Superior temporal gyrus (tissue), 1 donor: ENCODE measurements around the gene RAI14.

Source experiments
- DNase-seq: peaks from one replicate; pipeline ENCODE4 v3.0.0-alpha.2; 2016; ENCODE audit errors: extremely low spot score

RAI14 gene

DNA sequence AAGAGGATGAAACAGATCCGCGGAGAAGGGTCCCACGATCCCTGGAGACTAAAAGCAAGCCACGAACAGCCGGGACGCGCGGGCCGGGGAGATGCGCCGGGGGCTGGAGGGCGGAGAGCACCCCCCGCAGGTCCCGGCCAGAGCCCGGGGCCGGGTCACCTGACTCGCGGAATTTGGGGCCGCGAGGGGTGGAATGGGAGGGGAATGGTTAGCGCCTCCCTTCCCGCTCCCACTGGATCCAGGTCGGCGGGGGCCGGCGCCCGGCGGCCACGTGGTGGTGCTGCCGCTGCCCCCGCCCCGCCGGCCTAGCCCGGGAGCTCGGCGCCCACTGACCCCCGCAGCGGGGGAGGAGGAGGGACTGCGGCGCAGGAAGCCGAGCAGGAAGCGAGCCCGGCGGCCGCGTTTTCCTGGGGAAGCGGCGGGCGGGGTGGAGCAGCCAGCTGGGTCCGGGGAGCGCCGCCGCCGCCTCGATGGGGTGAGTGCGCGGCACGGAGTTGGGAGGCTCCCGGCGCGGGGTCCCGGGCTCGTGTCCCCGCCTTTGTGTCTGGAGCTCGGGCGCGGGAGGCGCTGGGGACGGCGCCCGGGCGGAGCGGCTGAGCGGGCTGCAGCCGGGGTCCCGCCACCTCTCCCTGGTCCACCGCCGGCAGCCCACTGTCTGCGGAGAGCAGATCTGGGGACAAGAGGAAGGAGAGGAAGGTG lies at the start of gene RAI14:
RAI14 (plus strand) TSS at position 328 of the 699 bp plus-strand sequence. CDS start 30,592 bp downstream, outside the sequence.
- peak; percentile 55 for DNase-seq

DNA sequence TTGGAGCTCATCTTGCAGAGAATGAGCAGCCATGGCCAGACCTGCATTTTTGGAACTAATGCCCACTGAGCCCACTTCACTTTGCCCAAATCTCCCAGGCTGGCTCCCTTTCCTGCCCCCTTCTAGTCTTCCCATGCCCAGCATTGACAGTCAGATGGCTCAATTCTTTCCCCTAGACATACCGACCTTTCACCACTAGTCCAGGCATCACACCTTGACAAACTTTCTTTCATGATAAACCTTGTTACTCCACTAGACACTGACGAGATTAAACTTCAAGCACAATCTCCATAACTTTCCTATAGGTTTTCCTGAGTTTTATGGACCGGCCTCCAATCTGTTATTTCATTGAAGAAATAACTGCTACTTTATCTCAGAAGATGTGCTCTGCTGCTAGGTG lies 47.8 kb upstream of the RAI14 start:
- no peak for DNase-seq

DNA sequence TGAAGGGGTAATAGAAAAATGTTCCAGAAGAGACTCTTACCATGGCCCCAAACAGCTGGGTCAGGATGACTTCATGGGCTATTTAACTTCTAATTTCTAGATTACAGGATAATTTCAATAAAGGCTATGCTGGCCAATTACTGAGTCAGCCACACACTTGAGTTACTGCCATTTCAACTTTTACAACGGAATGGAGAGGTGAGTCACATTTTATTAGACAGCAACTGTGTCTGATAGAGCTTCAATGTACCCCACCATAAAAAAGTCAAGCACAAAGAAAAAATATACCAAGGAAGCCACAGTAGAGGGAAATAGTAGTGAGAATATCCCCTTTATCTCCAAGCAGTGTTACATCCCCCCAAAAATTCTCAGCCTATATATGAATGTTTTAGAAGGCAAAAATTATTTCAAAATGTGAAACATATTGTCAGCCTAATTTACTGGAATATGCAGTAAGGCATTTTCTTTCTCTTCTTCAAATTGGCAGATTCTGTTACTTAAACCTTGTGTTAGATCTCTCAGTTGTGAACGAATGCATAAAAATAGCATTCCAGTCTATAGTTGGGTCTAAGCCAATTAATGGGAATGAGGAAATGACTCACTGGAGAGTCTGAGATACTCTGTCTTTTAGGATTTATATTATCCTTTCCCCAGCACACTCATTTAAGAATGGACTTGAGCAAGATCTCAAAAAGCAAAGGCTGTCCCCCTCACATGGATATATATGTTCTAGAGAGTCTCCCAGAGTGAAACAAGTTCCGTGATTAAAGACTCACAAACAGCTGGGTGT lies 47.1 kb upstream of the RAI14 start:
- DNase-seq, result no peak

DNA sequence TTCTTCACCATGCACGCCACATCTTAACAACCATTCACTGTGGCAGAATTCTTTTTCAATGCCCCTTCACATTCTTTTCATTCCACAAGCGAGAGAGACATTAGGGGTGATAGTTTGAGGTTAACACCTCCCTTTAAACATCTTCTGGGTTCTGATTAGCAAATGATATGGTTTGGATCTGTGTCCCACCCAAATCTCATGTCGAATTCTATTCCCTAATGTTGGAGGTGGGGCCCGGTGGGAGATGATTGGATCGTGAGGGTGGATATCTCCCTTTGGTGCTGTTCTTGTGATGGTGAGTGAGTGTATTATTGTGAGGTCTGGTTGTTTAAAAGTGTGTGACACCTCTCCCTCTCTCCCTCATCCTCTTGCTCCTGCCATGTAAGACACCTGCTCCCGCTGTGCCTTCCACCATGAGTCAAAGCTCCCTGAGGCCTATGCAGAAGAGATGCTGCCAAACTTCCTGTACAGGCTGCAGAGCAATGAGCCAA lies 46.1 kb upstream of the RAI14 start:
- DNase-seq, result no peak

DNA sequence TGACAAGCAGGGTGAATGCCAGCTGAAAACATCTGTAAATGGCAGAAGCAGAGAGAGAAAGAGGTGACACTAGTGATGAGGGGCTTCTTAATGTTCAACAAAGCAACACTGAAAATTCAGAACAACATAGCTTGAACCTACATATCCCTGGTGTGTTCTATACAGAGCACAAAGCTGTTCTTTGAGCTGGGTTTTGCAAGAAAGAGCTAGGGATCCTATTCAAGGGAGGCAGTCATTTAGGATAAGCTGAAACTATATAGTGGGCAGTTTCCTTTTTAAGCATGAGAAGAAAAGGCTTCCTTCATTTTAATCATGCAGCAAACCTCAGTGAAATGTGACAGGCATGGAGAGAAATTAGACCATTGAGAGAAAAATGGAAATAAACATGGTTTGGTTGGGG lies 45.6 kb upstream of the RAI14 start:
- no peak for DNase-seq

DNA sequence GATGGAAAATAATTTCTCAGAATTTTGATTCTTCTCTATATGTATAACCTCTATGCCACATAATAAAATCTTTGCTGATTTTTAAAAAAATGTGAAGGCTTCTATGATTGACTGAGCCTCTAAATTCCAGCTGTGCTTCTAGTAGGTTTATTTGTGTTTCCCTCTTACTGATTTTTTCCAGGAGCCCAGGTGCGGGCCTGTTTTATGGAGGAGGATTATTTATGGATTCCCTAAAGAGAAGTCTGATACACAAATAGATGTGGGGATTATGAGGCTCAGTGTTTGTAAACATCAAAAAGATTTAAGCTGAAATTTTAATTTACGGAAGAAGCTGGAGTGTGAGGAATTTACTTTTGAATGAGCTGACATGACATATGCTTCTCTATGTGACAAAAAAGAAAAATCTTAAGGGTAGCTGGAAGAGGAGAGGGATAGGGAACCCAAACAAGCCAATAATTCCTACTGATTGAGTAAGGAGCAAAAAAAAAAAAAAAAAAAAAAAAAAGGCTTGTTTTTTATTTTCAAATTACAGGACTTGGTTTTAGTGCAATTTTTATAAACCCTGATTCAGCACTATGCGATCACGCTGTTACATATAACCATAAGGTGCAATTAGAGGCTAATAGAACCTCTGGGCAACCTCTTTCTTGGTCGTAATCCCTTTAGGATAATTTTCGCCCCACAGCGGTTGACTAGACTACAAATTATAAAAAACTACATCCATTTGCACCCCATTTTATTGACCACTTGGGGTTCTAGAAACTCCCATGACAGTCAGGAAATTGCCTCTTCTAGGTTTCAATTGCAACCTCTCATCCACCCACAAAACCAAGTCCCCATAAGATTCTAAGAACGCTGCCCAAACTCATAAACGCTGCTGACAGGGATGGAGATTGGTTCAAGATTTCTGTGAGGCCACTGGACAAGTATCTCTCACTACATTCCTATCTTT lies 44.4 kb upstream of the RAI14 start:
- DNase-seq, result no peak

DNA sequence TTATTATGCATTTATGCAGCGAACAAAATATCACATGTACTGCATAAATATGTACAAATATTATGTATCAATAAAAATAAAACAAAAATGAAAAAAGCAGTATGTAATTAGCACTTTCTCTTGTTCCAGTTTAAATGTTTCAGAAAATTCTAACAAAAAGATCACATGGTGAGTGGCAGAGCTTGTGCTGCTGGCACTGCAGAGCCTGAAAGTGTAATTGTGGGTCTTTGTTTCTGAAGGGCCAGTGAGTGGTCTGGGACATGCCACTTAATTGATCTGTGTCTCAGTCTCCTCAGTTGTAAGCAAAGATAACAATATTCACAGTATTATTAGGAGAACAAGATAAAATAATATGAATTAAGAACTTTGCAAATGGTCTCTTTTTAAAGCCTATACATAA lies 39.5 kb upstream of the RAI14 start:
- DNase-seq, result no peak

DNA sequence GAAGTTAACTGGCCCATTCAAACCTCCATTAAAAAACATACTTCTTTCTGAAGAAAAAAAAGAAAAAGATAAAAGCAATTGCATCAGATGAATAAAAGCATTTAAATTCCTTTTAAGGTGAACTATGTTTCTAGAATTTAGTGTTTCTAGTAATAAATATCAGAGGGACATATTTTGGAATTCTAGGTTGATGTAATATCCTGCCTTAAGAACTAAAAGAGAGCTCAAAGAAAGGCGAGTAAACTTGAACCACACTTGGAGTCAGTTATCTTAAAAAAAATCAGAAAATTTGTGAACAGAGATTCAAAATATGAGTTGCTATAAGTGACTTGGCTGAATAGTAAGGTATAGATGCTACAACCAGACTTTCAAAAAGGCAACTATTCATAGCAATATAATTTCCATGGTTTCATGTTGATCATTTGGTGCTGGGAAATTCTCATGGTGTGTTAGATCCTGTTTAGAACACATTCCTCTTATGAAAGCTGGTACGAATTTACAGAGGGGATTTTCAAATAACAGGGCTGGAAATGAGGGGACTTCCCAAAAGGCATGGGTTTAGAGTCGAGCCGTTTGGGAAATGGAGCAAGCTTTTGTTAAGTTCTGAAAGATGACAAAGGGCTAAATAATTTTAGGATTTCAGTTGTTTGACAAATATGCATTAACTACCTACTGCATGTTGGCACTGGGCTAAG lies 37.6 kb upstream of the RAI14 start:
- DNase-seq, result no peak

DNA sequence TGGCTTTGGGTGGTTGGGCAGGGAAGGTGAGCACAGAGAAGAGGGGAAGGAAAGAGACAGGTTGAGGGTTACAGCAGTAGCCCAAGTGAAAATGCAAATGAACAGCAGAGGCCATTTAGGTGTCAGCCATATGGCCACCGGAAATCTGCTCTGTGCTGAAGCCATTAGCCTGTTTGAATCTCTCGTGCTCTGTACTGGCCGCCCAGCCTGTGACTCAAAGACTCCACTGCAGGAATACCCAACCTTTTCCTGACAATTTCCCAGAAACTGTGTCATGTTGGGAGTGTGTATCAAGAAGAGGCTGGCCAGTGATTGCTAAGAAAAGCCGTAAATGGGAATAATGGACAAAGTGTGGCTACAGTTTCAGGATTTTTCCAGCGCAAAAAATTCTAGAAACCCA lies 35.9 kb upstream of the RAI14 start:
- no peak for DNase-seq

DNA sequence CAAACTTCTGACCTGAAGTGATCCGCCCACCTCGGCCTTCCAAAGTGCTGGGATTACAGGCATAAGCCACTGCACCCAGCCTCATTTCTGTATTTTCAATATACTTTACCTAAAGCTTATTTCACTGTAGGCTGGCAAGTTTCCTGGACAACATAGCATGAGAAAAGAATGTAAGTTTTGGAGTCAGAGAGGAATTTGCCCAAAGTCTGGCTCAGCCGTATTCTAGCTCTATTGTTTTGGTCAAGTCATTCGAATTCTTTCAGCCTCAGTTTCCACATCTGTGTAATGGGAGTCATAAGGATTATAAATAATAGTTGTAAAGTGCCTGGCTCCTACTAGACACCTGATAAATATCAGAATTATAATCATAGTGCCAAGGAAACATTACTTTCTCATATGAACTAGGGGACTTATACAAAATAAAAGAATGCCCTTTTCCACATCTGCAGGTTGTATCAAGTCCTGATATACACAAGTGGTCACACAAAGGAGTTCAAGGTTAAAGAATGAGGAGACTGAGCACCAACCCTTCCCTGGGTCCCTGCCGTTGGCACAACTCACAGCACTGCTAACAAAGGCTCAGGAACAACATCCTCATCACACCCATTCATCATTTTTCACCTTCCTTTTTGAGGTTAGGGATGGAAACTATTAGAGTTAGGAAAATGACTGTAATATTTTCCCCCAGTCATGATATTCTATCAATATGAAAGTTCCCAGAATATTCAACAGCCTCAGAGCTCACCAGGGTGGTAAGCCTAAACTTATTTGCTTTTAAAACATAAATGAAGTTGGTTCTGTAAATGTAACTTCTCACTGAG lies 34.6 kb upstream of the RAI14 start:
- no peak for DNase-seq

DNA sequence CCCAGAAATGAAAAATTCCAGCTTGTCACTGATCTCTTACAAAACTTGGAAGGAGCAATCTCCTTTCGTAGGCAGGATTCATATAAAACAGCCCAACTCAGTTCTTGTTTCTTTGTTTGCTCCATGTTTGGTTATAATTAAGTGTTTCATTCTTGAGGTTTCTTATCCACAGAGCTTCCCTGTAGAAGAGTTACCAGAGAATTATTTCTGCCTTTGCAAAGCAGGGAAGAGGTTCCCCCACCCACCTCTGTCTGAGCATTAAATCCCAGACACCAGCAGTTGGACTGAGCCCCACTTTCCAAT lies 34.1 kb upstream of the RAI14 start:
- DNase-seq, result no peak

DNA sequence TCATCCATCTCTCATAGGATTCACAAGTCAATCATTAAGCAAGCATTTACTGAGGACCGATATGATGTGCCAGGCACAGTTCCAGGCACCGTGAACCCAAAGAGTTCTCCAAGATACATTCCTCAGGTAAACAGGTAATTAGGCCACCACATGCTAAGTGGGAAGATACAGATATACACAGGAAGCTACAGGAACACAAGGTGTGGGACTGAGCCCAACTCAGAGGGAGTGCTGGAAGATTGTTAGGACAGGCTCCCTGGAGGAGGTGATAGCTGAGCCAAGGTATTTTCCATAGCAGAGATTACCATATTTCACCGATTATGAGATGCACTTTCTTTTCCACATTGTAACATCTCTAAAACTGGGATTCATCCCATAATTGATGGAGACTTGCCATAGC lies 31.4 kb upstream of the RAI14 start:
- DNase-seq, result no peak

DNA sequence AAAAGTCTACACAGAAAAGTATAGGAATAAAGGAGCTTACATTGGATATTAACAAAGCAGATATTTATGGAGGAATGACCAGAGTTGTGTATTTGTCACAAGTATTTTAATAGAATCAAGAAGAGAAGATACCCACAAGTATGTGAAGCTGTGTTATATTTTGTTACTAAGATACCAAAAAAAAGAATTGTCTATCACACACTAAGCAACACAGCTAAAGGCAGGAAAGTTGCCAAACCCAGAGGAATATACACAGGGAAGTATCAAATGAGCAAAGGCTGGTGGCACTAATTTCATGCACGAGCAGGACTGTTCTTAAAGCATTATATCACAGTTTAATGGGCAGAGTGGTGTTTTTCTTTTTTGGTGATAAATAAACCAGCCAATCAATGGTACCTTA lies 30.9 kb upstream of the RAI14 start:
- no peak for DNase-seq

DNA sequence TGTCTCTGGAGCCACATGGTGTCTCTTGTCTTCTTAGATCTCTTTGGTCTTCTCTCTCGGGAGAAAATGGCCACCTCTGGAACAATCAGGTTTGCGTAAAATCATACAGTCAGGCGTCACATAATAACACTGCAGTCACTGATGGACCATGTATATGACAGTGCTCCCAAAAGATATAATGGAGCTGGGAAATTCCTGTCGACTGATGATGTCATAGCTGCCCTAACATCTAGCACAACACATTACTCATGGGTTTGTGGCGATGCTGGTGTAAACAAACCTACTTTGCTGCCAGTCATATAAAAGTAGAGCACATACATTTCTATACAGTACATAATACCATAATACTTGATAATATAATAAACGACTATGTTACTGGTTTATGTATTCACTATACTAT lies 30.1 kb upstream of the RAI14 start:
- DNase-seq, result no peak

DNA sequence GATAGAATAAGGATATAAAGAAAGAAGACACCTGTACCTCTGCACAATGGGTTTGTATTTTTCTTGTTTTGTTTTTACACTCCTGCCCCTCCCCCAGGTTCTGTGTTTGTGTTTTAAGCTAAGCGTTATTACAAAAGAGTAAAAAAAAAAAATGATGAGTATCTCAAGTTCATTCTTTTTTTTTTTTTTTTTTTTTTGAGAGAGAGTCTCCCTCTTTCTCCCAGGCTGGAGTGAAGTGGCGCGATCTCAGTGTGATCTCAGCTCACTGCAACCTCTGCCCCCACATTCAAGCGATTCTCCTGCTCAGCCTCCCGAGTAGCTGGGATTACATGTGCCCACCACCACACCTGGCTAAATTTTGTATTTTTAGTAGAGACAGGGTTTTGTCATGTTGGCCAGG lies 29.4 kb upstream of the RAI14 start:
- DNase-seq, result no peak

DNA sequence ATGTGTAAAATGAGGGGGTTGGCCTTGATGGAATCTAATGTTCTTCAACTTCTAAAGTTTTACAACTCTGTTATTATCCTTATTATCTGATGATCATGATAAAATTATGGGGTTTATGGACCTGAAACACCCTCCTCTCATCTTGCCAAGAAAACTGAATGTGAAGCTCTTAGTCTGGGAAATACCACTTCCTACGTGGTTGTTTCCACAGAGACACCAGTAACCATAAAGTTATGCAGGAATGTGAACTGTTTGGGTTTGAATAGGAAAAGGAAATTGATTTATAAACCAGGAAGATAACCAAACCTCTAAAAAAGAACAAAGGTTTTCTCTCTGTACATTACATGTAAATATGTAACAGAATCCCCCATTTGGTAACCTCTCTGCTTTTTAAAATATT lies 28.3 kb upstream of the RAI14 start:
- DNase-seq, result no peak

DNA sequence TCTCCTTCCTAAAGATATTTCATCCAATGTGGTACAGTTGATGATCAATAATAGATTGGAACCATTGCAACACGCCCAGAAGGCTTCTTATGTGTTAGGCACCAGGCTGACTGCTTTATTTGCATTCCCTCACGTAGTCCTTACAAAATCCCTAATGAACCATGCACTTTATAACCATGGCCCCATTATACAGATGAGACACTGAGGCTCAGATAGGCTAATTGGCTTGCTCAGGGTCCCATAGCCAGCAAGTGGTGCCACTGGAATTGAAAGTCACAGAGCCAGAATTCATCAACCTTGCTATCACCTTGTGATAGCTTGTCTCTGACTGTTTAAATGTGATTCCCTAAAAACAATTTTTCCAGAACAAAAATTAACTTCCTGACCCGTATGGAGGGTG lies 27.8 kb upstream of the RAI14 start:
- DNase-seq, result no peak

DNA sequence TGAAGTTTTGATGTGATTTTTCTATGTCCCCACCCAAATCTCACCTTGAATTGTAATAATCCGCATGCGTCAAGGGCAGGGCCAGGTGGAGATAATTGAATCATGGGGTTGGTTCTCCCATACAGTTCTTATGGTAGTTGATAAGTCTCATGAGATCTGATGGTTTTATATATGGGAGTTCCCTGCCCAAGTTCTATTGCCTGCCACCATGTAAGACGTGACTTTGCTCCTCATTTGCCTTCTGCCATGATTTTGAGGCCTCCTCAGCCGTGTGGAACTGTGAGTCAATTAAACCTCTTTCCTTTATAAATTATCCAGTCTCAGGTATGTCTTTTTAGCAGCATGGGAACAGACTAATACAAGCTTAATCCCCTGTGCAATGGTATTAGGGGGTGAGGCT lies 25.5 kb upstream of the RAI14 start:
- no peak for DNase-seq

DNA sequence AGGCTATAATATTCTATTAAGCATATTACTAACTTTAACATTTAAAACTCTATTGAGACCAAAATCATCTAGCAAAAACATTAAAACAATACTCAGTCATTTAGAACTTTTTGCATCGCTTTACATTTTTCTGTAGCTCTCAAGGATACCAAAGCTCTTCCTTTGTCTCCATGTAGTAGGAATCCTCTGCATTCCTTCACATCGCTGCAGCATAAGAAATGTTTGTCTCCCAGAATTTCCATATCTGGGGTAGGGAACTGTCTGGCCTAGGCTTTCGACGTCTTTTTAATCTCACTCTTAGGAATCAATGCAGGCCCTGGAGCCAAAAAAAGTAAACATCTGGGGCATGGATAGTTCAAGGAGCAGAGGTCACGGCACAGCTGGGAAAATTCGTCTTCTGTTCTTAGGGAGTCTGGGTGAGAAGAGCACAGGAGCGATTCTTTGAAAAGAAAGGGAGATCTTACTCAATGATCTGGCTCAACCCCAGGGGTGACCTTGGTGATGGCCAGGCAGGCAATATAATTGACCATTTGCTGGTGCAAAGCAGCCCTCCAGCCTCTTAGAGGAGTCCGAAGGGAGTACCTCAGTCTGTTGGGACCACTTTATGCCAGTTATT lies 23.2 kb upstream of the RAI14 start:
- no peak for DNase-seq

DNA sequence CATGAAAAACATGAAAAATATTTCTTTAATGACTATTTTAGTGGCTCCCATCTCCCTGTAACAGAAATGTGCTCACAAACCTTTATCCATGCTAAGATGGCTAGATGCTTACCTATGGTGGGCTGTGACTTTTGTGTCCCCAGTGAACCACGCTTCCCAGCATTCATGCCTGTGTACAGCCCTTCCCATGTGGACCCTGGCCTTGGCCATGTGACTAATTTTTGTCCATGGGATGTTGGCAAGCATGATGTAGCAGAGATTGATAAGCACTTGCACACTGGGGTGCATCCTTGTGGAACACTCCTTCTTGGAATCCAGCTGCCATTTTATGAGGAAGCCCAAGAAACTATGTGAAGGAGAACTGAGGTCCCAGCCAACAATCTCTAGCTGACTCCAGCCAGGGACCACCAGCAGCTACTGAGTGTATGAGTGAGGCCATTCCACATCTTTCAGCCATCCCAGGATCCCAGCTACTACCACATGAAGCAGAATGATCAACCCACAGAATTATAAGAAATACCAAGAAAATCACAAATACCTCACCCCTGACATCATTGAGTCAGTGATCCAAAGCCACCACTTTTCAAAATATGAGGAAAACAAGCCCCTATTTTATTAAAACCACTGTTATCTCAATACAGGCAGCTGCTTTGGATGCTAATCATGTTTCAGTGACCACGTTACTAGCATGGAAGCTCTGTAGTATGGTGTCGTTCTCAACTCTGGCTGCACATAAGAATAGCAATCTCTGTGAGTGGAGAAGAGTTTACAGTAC lies 16.1 kb upstream of the RAI14 start:
- no peak for DNase-seq
